GM18861 (cell line): Measurements from ENCODE around the gene FBH1.

ENCODE experiments used
- ATAC-seq: cut with Tn5 transposase; IDR thresholded peaks from one replicate; pipeline ENCODE4 v1.9.1; 2021; ENCODE audit not compliant: unreplicated experiment

FBH1 gene

GRCh38 chr10:5976512-5977470 lies 86.7 kb downstream of the FBH1 start:
- peak; percentile 7 for ATAC-seq

GRCh38 chr10:5977471-5978229 lies 87.6 kb downstream of the FBH1 start, which contains the start of gene IL15RA:
Gene IL15RA (minus strand): TSS chr10:5977543. CDS start chr10:5977492, 51 bp downstream.
- ATAC-seq = peak; percentile 49

- no peak for ATAC-seq
Measured at GRCh38 chr10:5978230-5978489, 88.1 kb downstream of the FBH1 start.

DNA sequence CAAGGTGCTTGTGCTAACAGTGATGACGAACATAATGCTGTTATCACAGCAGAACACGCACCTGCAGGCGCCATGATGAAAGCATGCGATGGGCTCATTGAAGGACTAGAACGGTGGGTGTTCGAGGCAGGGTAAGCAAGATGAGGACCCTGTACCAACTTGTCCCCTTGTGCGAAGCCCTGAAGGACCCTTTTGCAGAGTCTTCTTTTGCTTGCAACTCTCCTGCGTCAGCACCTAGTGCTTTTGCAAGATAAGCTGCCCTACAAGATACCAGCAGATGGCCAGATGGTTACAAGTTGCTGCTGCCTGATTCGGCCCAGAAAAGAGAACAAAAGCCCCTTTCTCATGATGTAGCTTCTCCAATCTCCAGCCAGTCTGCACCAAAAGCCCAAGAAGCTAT lies 91.5 kb downstream of the FBH1 start:
- ATAC-seq = no peak

DNA sequence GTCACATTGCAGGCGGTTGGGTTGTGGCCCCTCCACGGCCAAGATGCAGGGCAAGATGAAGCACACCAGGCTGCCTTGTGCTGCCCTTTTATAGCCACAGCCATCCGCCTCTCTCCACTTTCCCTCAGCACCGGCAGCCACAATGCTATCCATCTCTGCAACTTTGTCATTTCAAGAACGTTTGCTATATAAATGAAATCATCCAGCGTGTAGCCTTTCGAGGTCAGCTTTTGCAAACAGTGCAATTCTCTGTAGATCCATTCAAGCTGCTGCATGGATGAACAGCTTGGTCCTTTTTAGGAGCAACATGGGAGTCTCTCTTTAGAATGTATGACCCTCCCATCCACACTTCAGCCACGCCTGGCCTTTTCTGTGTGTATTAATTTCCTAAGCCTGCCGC lies 93.7 kb downstream of the FBH1 start:
- ATAC-seq = no peak

DNA sequence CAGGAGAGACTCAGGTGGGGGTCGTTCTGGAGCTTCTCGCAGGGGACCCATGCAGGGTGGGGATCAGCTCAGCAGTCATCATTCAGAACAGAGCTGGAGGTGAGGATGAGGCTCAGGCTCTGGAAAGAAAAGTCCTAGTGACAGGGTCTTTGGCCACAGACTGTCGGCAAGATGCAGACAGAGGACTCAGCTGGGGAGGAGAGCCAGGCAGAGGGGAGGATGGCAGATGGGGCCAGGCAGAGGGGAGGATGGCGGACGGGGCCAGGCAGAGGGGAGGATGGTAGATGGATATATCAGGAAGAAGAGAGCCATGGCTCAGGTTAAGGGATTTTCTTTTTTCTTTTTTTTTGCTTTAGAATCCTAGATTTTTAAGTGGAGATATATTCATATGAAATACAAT lies 95.0 kb downstream of the FBH1 start:
- ATAC-seq = no peak
